GM21529 (cell line): ENCODE measurements around the gene LRP3.
A peak's percentile ranks its signal among the peaks of the same experiment; 100 is the strongest.

ENCODE experiments used
- ATAC-seq: cut with Tn5 transposase; IDR thresholded peaks from one replicate; pipeline ENCODE4 v1.9.1; 2021; ENCODE audit not compliant: unreplicated experiment

The LRP3 gene

DNA sequence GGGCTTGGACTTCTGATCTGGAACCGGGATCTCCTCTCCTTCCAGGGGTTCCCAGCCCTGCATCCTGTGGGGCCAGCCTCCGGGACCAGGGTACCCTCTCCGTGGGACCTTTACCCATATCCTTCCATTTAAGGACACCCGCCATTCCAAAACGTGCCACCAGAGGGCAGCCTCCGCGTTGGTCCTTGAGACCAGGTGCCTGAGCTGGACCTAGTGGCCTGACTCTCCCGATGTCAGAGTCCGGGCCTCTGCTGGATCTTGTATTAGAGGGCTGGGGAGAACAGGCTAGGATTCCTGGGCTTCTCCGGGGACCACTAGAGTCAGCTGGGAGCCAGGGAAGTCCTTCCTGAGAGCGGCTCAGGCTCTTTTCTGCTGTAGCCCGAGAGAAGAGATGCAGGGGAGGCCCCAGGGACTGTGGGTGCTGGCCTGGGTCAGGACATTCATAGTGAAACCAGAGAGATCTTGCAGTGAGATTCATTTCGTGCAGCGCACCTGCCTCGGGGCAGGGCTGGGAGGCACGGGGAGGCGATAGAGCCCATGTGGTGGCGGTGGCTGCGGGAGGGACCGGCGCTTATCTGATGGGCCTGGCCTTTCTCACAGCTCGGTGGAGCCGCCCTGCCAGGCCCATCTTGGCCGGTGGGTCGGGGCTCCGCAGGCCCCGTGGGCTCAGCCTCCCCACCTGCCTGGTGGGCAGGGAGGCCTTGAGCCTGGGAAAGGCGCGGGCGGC lies 41.3 kb downstream of the LRP3 start:
- ATAC-seq = peak; percentile 97

DNA sequence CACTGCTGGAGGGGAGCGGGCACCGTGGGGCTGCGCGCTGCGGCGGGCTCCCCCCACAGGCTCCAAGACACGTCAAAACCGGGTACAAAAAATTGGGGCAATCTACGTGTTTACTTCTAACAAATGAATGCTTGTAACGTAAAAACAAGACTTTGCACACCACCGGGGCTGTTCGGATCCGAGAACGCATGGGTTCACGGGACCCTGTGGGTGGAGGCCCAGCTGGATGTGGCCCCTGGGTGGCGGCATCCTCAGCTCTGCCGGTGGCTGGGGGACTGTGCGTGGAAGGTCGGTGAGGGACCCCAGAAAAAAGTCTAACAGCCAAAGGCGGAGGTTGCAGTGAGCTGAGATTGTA lies 41.8 kb downstream of the LRP3 start:
- ATAC-seq = peak; percentile 10

DNA sequence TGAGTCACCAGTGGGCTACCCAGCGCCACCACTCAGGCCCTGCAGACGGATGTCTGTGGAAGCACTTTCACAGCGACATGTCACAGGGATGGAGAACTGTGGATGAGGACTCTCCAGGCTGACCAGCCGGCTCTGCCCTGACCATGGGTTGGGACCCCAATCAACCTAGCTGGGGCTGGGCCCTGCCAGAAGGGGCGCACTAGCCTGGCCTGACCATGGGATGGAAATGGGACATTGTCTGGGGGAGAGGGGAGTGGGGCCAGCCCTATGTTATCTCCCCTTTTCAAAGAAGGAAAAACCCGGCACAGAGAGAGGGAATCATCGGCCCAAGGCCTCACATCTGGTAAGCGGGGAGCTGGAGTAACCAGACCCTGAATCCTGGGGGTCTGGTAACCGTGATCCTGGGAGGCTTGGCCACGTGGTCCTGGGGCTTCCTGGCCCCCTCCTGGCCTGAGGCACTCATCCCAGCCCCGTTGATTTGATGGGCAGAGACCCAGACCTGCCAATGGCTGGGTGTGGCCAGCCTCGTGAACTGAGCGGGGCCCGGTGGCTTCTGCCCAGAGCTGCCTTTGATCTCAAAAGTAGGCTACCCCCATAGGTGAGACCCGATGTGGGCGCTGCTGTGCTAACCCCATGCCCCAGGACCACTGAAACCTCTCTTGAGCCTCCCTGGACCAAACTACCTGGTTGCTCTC lies 42.7 kb downstream of the LRP3 start:
- ATAC-seq = no peak

DNA sequence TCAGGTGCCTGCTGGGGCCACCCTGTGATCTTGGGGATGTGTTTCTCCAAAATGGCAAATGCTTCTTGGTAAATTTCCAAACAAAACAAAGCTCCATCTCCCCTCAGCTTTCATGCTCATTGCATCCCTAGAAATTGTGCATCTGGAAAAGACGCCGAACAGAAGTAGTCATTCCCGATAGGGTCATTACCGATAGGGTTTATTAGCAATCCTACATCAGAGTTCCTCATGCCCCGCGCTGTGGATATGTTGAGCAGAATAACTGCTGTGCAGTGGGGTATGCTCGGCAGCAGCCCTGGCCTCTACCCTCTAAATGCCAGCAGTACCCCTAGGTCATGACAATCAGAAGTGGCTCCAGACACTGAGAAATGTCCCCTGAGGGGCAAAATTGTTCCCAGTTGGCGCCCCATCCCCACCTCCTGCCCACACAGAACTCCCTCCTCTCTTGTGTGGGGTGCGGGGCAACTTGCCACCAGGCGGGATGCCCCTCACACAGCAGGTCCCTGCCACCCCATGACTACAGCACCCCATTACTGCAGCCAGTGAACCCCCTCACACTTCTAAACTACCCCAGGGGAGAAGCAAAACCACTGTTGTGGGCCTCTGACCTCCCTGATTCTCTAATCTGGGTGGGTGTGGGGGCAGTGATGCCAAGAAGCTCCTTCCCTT lies 44.5 kb downstream of the LRP3 start:
- no peak for ATAC-seq

DNA sequence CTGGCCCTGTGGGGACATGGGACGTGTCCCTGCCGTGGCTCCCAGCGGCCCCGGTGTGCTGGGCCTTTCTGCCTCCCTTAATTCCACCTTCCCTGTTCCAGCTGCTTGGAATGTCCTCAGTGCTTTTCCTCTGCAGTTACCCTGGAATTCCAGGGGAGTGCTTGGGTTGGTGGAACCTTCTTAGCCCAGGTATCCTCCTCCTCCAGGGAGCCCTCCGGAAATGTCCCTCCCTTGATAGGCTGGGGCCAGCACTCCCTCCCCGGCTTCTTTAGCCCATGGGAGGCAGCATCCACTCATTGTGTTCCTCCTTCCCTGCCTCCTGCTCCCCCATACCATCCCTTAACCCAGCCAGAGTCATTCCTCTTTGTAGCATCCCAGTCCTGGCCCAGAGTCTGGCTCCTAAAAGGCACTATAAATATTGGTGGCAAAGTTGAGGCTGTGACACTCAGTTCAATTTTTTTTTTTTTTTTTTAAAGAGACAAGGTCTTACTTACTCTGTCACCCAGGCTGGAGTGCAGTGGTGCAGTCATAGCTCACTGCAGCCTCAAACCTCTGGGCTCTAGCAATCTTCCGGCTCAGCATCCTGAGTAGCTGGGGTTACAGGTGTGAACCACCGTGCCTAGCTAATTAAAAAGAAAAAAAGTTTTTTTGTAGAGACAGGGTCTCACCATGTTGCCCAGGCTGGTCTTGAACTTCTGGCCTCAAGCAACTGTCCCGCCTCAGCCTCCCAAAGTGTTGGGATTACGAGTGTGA lies 45.3 kb downstream of the LRP3 start:
- ATAC-seq = no peak

DNA sequence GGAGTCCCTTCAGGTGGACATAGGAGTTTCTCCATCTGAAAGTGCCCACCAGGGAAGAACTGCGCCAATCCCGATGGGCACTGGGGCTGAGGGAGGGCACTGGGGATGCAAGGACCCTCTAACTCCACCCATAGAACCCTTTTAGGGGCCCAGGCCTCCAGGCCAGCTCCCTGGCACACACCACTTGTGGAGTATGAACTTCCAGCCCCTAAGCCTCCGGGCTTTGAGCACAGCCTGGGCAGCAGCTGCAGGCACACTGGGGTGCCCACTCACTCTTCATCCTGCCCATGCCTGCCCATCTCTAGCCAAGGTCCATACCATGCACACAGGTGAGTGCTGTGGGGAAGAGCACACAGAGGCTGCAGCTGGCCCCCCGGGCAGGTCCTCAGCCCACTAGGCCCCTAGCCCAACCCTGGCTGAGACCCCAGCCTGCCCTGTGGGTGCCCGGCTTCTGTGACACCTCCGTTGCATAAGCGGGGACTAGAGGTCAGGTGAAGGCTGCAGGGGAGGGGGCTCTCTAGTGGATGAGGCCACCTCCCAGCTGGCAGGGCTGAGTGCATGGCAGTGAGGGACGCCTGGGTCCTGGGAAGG lies 46.1 kb downstream of the LRP3 start:
- ATAC-seq = no peak

DNA sequence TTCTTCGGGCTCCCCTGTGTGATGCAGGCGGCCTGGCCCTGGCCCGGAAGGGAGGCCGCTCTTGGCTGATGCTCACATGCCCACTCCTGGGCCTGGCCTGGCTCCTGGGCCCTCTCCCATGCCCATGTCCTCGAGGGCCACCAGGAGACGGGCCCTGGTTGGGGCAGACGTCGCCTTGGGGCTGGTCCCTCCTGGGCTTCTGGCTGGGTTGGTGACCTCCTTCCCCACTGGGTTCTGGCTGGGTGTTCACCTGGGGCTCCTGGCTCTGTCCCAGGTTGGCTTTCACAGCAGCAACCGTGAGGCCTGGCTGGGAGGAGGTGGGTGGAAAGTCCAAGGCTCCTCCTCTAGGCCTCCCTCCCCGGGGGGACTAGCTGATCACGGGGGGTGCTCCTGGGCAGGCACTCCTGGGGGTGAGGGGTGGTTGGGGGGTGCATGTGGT lies 47.0 kb downstream of the LRP3 start:
- ATAC-seq = no peak

DNA sequence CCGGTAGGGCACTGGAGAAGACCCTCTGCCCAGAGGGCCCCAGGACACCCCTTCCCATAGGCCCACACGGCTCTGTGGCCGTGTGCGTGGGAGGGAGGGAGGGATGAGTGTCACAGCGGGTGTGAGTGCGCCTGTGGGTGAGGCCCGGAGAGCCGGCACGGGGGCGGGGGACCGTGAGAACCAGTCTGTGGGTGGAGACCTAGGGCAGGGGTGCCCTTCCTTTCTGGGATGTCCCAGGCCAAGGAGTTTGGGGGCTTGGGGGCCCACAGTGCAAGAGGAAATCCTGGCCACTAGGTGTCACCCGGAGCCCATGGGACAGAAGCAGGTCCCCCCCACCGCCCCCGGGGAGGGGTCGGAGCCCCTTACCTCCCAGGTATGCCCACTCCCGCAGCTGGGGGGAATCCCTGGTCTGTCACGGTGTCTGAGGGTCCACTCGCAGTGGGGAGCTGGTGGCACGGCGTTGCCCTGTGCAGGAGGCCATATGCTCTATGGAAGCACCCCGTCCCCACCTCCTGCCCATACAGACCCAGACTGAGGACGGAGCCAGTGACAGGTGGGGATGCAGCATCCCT lies 47.5 kb downstream of the LRP3 start:
- ATAC-seq = no peak

DNA sequence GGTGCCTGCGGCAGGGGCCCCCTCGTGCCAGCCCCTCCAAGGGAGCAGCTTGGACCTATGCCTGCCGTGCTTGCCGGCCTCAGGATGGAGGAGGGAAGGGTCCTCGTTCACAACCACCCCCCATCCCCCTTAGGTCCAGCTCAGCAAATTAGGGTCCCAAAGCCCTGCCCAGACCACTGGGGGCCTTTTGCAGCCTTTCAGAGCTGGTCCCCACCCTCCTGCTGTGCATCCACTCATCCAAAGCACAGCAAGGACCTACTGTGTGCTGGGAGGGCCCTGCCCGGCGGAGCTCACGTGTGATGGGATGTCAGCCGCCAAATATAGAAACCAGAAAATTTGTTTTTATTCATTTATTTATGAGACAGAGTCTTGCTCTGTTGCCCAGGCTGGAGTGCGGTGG lies 48.0 kb downstream of the LRP3 start:
- no peak for ATAC-seq

DNA sequence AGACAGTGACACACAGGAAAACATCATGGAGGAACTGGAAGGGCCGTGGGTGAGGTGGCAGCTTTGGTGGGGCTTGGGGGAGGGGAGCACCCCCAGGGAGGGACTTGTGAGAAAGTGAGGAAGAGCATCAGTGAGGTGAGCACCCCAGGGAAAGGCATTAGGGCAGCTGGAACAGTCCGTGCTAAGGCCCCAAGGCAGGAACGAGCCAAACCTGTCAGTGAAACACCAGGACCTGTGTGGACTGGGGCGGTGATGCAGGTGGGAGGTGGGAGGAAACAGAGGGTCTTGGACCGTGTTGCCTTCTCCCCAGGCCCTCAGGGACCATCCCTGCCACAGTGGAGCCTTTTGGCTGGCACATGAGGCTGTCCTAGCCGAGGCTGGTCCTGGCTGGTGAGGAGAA lies 48.8 kb downstream of the LRP3 start:
- no peak for ATAC-seq

DNA sequence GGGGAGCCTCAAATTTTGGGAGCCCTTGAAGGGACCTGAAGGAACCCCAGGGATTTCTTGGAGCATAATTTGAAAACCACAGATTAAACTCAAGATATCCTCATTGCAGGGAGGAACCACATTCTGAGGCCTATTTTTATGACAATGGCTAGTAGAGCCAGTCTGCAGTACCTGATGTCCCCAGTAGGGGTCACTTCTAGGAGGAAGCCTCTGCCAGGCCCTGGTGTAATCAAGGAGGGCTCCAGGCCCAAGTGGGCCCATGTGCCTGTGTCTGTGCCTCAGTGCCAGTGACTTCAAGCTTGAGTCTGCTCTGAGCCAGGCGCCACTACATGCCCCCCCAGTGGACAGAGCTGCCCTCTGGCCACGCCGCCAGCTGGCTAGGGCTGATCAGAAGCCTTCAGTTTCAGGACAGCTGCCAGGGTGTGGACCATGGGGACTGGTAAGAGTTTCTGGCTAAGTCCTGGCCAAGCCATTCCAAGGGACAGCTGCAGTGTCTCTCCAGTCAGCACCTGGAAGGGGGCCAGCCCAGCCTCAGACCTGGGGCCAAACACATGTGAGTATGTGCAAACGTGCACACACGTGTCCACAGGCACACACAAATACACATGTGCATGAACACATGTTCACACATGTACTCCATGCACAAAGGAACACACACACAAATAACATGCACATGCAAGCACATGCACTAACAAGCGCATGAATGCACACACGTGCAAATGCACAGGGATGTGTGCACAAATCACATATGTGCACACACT lies 52.0 kb downstream of the LRP3 start:
- no peak for ATAC-seq

DNA sequence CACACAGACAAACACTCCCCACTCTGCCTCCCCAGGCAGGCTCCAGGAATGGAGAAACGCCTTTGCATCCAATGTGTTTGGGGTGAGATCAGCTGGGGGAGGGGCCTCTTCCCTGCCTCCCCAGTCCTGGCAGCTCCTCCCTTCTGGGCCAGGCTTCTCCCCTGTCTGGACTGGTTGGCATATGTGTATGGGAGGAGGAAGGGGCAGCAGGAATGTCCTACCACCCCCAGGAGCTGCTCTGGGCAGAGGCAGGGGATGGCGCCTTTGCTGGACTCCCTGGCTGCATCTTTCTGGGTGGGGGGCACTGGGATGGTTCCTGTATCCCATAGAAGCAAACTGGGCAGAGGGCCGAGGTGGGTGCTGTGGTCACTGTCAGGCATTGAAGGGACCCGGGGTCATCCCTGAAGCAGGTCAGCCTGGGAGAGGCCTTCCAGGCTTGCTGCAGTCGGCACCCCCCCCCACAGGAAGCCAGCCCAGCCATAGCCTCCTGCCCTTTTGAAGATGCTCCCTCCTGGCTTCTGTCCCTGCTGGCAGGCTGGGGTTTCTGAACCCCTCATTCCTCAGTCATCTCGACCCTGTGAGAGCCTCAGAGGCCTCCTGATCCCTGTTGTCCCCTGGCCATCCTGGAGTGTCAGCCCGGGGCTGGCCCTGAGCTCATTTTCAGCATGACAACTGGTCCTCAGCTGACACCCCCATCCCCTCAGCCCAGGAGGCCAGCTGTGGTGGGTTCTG lies 52.7 kb downstream of the LRP3 start:
- ATAC-seq = no peak

DNA sequence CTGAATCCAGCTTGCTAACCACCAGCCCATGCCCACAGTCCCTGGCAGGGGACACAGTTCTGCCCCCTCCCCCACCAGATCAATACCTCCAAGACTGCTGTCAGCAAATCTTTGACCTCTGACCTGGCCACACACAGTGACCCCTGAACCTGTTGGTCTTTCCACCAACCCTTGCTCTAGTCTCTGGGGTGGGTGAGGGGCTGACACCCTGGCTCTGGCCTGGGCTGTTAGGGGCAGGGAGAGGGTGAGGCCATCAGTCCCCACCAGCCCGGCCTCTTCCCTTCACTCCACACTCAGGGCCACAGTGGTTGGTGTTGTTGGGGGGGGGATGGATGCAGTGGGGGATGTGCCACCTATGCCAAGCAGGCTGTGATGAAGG lies 53.3 kb downstream of the LRP3 start:
- ATAC-seq = no peak

DNA sequence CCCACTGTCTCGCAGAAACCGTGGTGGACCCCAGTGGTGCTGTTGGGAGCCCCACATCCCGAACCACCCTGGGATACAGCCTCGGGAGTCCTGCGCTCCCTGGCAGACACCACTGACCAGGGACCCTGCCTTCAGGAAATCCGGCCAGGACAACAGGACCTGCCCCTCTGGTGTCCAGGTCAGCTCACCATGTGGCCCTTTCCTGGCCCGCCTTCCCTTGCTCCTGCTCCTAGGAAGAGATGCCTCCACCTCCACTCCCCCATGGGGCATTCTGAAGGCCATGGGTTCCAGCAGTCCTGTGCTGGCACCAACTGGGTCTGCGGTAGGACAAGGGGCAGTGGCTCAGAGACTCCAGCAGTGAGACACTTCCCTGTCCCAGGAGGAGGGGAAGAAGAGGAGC lies 54.0 kb downstream of the LRP3 start:
- no peak for ATAC-seq

DNA sequence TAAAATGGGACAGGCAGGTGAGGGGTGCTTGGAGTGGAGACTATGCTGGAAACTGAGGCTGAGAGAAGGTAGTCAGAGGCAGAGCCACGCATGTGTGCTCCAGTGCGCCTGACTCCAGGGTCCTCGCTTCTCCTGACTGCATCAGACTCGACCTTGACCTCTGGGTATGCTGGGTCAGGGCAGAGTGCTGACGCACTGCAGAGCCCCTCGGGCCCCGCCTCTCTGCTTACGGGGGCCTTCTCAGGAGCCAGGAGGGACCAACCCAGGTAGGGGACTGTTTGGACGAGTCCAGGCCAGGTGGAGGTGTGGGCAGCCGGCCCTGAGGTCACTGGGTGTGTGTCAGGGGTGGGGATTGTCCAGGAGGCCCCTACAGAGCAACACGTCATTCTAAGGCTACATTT lies 54.4 kb downstream of the LRP3 start:
- ATAC-seq = no peak

DNA sequence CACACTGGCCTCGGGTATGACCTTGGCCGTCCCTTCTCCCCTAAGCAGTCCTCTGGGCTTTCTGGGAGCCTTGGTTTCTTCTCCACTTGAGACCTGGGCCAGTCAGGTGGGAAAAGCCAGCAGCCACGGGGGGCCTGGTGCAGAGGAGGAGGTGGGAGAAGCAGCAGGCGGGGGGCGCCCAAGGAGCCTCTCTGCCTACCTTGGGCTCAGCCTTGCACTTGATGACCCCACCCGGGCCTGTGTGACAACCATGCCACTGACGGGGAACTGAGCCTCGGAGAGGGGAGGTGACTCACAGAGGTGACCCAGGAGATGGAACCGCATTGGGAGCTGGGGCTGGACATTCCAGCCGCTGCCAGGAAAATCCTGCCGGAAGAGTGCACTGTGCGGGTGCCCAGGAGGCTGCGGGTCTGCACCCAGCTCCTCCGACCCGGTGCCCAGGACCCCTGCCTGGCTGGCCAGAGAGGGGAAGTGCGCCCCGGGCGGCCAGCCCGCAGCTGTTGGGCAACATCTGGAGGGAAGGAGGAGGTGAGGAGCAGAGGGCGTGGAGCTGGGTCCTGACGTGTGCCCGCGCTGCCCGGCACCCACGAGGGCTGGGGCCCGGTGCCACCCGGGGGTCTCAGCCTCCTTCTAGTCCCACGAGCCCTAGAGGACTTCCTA lies 55.0 kb downstream of the LRP3 start:
- ATAC-seq = no peak

DNA sequence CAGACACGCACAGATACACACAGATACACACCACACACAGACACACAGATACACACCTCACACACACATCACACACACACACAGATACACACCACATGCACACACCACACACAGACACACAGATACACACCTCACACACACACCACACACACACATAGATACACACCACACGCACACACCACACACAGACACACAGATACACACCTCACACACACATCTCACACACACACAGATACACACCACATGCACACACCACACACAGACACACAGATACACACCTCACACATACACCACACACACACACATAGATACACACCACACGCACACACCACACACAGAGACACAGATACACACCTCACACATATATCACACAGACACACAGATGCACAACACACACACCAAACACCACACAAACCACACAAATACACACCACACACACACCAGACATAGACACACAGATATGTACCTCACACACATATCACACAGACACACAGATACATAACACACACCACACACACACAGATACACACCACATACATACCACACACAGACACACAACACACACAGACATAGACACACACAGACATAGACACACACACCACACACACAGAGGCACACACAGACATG lies 55.7 kb downstream of the LRP3 start:
- no peak for ATAC-seq

DNA sequence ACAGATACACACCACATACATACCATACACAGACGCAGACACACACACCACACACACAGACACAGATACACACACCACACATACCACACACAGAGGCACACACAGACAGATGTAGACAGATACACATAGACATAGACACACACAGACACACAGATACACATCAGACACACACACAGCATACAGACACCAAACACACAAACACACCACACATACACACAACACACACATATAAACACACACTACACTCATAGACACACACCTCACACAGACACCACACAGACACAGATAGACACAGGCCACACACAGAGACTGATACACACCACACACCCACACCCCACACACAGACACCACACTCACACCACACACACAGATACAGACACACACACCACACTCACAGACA lies 56.4 kb downstream of the LRP3 start:
- no peak for ATAC-seq

DNA sequence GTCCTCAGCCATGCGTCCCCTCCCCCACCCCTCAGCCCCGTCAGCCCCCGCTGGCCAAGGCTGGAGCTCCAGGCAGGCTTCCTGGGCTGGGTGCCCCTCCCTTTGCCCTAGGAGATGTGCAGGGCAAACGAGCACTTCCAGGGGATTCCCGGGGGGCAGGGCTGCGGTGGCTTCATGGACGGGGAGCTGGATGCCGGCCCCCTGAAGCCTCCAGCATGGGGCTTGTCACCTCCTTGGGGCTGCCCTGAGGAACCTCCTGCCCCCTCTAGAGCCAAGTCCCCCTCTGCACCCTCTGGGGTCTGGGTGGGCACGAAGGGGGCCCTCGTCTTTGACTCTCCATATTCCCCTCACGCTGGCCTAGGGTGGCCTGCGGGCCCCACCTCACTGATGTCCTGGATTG lies 56.9 kb downstream of the LRP3 start:
- ATAC-seq = no peak
